ENCODE results near the gene BCL11A. TPM values are rescaled to one million over a fixed set of nuclear protein-coding genes. Genes with fewer than 3 reads are reported as not detected.

The BCL11A gene
- total RNA-seq, 3 donors from 2014 or later (not counting 1 experiment from before 2014, with no cell fraction given) = 2.6 to 3.5 (median 3.0) TPM

GRCh38 chr2:60547841-60548240 lies 5.6 kb downstream of the BCL11A start:
- intact Hi-C loops (cut with micrococcal nuclease) = no loop called here
- no peak for TF ChIP-seq CTCF (IDR thresholded peaks at IDR 0.05)
- no peaks in the 10 kb centered on the region for H3K9me3 Mint-ChIP-seq
- peaks cover 60 to 62% of the 10 kb centered on the region in 2 donors for H3K27me3 Mint-ChIP-seq (ENCODE audit: low read depth in 2 of 2)
- Histone ChIP-seq H3K9me3 (ENCODE audit: control insufficient read depth, insufficient read depth, low read length) (no peaks in the 10 kb centered on the region), H3K36me3 (ENCODE audit: control insufficient read depth, insufficient read depth, low read length) (no peaks in the 10 kb centered on the region), H3K27me3 (ENCODE audit: control insufficient read depth, insufficient read depth, low read length) (peaks cover 58% of the 10 kb centered on the region), H3K27ac (ENCODE audit: low read length) (no peak overlapping the region), H3K4me1 (ENCODE audit: control insufficient read depth, insufficient read depth, low read length) (peaks cover 40% of the 10 kb centered on the region), H3K4me3 (ENCODE audit: low read length) (no peak overlapping the region)
- DNase-seq (no peak), ATAC-seq (no peak)
- H3K36me3 Mint-ChIP-seq = no peaks in the 10 kb centered on the region
- peaks cover 10 to 34% of the 10 kb centered on the region in 2 donors for H3K4me1 Mint-ChIP-seq
- H3K4me3 Mint-ChIP-seq = peak overlapping the region; percentile 65
- H3K27ac Mint-ChIP-seq = no peak overlapping the region

- Histone ChIP-seq H3K9me3 (ENCODE audit: control insufficient read depth, insufficient read depth, low read length) (no peaks in the 10 kb centered on the region), H3K27me3 (ENCODE audit: control insufficient read depth, insufficient read depth, low read length) (peaks cover 52% of the 10 kb centered on the region), H3K4me1 (ENCODE audit: control insufficient read depth, insufficient read depth, low read length) (peaks cover 31% of the 10 kb centered on the region), H3K4me3 (ENCODE audit: low read length) (no peak overlapping the region), H3K27ac (ENCODE audit: low read length) (no peak overlapping the region), H3K36me3 (ENCODE audit: control insufficient read depth, insufficient read depth, low read length) (no peaks in the 10 kb centered on the region)
- no peak overlapping the region for H3K27ac Mint-ChIP-seq
- no peak for DNase-seq
- ATAC-seq = no peak
- peaks cover 54 to 62% of the 10 kb centered on the region in 2 donors for H3K27me3 Mint-ChIP-seq (ENCODE audit: low read depth in 2 of 2)
- peaks cover 10 to 26% of the 10 kb centered on the region in 2 donors for H3K4me1 Mint-ChIP-seq
- no peaks in the 10 kb centered on the region for H3K36me3 Mint-ChIP-seq
- intact Hi-C loops (cut with micrococcal nuclease) = no loop called here
- peak overlapping the region; percentile 6 for H3K4me3 Mint-ChIP-seq
- TF ChIP-seq CTCF (IDR thresholded peaks at IDR 0.05) = no peak
- H3K9me3 Mint-ChIP-seq = no peaks in the 10 kb centered on the region
- WGBS (ENCODE audit: insufficient coverage) = 78% methylated on average over 5 of the region's 6 CpGs
Measured at GRCh38 chr2:60546756-60547420, 6.6 kb downstream of the BCL11A start.

DNA sequence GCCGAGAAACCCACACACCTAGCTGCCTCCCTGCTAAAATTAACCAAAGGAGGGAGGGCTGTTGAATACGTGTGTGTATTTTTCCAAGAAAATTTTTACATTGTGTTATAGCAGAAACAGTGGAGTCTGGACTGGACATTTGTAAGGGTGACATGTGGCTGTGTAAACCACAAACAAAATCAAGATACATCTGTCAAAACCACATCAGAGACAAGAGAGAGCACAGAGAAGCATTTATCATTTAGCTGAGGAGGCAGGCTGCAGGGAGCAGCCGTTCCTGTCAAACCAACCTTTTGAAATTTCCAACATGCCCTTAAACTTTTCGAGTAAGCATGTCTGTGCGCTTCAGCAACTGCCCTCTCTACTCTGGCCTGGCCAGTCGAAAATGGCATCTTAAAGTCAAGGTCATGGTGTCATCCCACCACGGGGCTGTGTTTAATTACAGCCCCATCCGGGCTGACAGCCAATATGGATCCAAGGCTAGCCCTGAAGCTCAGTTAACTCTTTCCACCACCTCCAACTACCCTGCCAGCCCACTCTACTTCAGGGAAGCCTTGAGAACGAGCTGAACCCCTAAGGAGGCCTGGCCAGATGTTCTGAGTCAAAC lies 8.4 kb downstream of the BCL11A start:
- Histone ChIP-seq H3K4me1 (ENCODE audit: control insufficient read depth, insufficient read depth, low read length) (peaks cover 16% of the 10 kb centered on the region), H3K4me3 (ENCODE audit: low read length) (no peak overlapping the region)
- no peak for DNase-seq

More for the DNA sequence above, 8.4 kb downstream of the BCL11A start:
- H3K27me3 Mint-ChIP-seq (ENCODE audit: low read depth in 2 of 2) = peaks cover 50 to 78% of the 10 kb centered on the region in 2 donors
- 18% methylated on average over 7 of the region's 9 CpGs for WGBS (ENCODE audit: insufficient coverage)
- H3K9me3 ChIP-seq (ENCODE audit: control insufficient read depth, insufficient read depth, low read length) = no peaks in the 10 kb centered on the region
- H3K27me3 ChIP-seq (ENCODE audit: control insufficient read depth, insufficient read depth, low read length) = peaks cover 45% of the 10 kb centered on the region
- no peak for ATAC-seq
- H3K9me3 Mint-ChIP-seq = no peaks in the 10 kb centered on the region
- H3K4me1 Mint-ChIP-seq = peaks cover 9 to 19% of the 10 kb centered on the region in 2 donors
- H3K4me3 Mint-ChIP-seq = no peak overlapping the region
- no peak overlapping the region for H3K27ac ChIP-seq (ENCODE audit: low read length)
- H3K36me3 Mint-ChIP-seq = no peaks in the 10 kb centered on the region
- no peak for TF ChIP-seq CTCF (IDR thresholded peaks at IDR 0.05)
- no peak overlapping the region for H3K27ac Mint-ChIP-seq
- intact Hi-C loops (cut with micrococcal nuclease) = no loop called here
- no peaks in the 10 kb centered on the region for H3K36me3 ChIP-seq (ENCODE audit: control insufficient read depth, insufficient read depth, low read length)
